DOHH2 (cell line): ENCODE measurements around the gene SLC12A7.

Experiments
- CTCF ChIP-seq: fragments of 200-600 bp; sonication (generic); IDR thresholded peaks from one replicate; pipeline ENCODE4 v1.5.1; 2014; ENCODE audit warnings: antibody characterized with exemption, mild to moderate bottlenecking, low read depth, low read length; ENCODE audit not compliant: poor library complexity, severe bottlenecking
- EZH2phosphoT487 ChIP-seq: fragments of 200-600 bp; sonication (generic); IDR thresholded peaks from 2 replicates; pipeline ENCODE4 v1.6.1; 2017; ENCODE audit warnings: borderline replicate concordance, mild to moderate bottlenecking, antibody characterized with exemption, low read length, moderate library complexity, mixed read lengths

DNA sequence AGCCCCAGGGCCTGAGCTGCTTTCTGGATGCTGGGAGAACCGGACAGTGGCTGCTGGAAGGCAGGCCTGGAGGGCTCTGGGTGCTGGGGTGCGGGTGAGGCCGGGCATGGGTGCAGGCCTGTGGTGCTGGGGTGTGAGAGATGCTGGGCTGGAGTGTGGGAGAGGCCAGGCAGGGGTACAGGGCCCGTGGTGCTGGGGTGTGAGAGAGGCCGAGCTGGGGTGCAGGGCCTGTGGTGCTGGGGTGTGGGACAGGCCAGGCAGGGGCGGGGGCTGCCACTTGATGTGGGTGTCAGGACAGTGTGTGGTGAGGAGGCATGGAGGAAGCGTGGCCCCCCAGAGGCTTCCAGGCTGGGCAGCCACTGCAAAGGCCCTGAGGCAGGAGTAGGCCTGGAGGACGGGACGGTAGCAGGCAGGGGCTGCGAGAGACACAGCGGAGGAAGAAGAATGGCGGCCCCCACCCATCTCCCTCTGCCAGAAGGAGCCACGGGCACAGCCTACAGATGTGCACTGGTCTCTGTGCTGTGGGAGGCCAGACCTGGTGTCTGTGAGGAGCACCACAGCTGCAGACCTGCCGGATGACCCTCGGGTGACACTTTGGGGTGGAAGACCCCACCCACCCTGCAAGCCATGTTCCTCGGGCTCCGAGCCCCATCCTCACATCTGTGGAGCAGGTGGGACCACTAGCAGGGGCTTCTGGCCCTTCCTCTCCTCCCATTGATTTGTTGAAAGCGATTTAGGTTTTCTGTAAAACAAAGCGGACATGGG lies 94.0 kb downstream of the SLC12A7 start:
- TF ChIP-seq CTCF, result no peak
- TF ChIP-seq EZH2phosphoT487, result no peak
